ENCODE data around the gene SLC17A7.

The SLC17A7 gene

DNA sequence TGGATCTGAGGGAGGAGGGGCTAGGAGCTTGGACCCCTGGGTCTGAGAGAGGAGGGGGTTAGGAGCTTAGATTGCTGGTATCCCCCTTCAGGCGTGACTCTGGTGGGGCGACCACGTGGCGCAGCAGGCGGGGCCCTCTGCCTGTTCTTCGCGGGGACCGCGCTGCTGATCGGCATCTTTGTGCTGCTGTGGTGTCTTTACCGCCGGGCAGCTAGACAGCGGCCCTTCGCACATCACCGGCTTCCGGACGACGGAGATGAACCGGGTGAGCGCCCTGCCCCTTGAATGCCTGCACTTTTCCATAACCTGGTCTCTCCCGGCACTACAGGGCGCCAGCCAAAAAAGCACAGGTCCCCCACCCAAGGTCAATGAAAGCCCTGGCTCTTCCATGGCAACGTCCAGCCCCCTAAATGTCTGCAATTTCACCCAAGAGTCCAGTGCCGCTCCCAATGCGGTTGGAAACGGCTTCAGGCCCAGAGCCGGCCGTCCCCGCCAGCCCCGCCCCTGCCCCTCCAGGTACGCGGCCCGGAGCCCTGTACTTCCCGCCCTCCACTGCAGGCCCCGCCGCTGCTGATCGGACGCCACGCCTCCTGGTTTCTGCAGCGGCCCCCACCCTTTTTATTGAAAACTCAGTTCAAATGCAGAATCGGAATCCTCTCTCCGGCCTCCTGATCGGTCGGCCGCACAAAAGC, 13.3 kb downstream of the SLC17A7 start (continued):
- TF ChIP-seq GLIS2 (tag by site-specific recombination; IDR thresholded peaks at IDR 0.05): peak; percentile 48; the same call in 1 of the 2 replicates
- TF ChIP-seq ZIC2 (tag by site-specific recombination; IDR thresholded peaks at IDR 0.05): no peak
- peak; percentile 52; the same call in 1 of the 2 replicates for TF ChIP-seq ZFP37 (tag by site-specific recombination; IDR thresholded peaks at IDR 0.05)
- no peak for TF ChIP-seq ZNF223 (tag by site-specific recombination; IDR thresholded peaks at IDR 0.05)
- TF ChIP-seq, protein P1, sequence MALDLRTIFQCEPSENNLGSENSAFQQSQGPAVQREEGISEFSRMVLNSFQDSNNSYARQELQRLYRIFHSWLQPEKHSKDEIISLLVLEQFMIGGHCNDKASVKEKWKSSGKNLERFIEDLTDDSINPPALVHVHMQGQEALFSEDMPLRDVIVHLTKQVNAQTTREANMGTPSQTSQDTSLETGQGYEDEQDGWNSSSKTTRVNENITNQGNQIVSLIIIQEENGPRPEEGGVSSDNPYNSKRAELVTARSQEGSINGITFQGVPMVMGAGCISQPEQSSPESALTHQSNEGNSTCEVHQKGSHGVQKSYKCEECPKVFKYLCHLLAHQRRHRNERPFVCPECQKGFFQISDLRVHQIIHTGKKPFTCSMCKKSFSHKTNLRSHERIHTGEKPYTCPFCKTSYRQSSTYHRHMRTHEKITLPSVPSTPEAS (tag by site-specific recombination; IDR thresholded peaks at IDR 0.05): no peak
- no peak for TF ChIP-seq ZNF2 (tag by site-specific recombination; IDR thresholded peaks at IDR 0.05)
- peak; percentile 21; the same call in 1 of the 2 replicates for TF ChIP-seq KLF16 (tag by site-specific recombination; IDR thresholded peaks at IDR 0.05)
- 0 out of 2 replicates have a peak, but pooled peaks have one; percentile 62 for TF ChIP-seq ZXDB (tag by site-specific recombination; IDR thresholded peaks at IDR 0.05)
- TF ChIP-seq ZNF561 (tag by site-specific recombination; IDR thresholded peaks at IDR 0.05; ENCODE audit: borderline replicate concordance): peak; percentile 30; the same call in 1 of the 2 replicates
- no peak for TF ChIP-seq ZNF366 (tag by site-specific recombination; conservative IDR thresholded peaks at IDR 0.05)
- TF ChIP-seq, protein P2, sequence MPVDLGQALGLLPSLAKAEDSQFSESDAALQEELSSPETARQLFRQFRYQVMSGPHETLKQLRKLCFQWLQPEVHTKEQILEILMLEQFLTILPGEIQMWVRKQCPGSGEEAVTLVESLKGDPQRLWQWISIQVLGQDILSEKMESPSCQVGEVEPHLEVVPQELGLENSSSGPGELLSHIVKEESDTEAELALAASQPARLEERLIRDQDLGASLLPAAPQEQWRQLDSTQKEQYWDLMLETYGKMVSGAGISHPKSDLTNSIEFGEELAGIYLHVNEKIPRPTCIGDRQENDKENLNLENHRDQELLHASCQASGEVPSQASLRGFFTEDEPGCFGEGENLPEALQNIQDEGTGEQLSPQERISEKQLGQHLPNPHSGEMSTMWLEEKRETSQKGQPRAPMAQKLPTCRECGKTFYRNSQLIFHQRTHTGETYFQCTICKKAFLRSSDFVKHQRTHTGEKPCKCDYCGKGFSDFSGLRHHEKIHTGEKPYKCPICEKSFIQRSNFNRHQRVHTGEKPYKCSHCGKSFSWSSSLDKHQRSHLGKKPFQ (tag by site-specific recombination; IDR thresholded peaks at IDR 0.05): no peak
- TF ChIP-seq ZNF114 (tag by site-specific recombination; IDR thresholded peaks at IDR 0.05): no peak
- no peak for TF ChIP-seq ZNF121 (tag by site-specific recombination; IDR thresholded peaks at IDR 0.05)
- TF ChIP-seq, protein P3, sequence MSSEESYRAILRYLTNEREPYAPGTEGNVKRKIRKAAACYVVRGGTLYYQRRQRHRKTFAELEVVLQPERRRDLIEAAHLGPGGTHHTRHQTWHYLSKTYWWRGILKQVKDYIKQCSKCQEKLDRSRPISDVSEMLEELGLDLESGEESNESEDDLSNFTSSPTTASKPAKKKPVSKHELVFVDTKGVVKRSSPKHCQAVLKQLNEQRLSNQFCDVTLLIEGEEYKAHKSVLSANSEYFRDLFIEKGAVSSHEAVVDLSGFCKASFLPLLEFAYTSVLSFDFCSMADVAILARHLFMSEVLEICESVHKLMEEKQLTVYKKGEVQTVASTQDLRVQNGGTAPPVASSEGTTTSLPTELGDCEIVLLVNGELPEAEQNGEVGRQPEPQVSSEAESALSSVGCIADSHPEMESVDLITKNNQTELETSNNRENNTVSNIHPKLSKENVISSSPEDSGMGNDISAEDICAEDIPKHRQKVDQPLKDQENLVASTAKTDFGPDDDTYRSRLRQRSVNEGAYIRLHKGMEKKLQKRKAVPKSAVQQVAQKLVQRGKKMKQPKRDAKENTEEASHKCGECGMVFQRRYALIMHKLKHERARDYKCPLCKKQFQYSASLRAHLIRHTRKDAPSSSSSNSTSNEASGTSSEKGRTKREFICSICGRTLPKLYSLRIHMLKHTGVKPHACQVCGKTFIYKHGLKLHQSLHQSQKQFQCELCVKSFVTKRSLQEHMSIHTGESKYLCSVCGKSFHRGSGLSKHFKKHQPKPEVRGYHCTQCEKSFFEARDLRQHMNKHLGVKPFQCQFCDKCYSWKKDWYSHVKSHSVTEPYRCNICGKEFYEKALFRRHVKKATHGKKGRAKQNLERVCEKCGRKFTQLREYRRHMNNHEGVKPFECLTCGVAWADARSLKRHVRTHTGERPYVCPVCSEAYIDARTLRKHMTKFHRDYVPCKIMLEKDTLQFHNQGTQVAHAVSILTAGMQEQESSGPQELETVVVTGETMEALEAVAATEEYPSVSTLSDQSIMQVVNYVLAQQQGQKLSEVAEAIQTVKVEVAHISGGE (tag by site-specific recombination; conservative IDR thresholded peaks at IDR 0.05; ENCODE audit: low read depth): peak; percentile 48

DNA sequence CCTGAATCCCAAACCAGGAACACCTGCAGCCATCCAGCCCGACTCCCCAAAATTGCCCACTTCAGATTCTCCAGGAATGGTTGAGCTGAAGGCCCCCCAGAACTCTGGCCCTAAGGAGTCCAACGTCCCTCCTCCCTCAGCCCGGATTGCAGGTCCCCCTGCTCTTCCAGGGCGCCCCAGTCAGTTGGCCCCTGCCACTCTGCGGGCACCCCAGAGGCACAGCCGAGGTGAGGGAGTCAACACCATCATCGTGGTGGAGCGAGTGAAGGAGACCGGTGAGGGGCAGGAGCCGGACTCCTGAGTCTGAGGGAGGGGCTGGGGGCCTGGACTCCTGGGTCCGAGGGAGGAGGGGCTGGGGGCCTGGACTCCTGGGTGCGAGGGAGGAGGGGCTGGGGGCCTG, 14.0 kb downstream of the SLC17A7 start:
- ChIA-PET CTCF (interaction anchor here (0.6 to 3.8 kb wide), 5 partner anchors 36 to 201 kb away, joined by 3 to 33 read pairs (median 3); no protein-coding TSS in a partner anchor), POLR2A (interaction anchor here (0.8 to 1.9 kb wide), 2 partner anchors 9 to 24 kb away, joined by 3 to 5 read pairs; partner anchors contain the start of gene PIH1D1)
- Histone ChIP-seq H3K4me1 (ENCODE audit: control insufficient read depth, insufficient read depth, low read length) (peaks cover 3% of the 10 kb centered on the region), H3K4me3 (ENCODE audit: low read depth, low read length) (no peak overlapping the region), H3K9me3 (ENCODE audit: control insufficient read depth, insufficient read depth, low read depth, low read length) (no peaks in the 10 kb centered on the region), H3K36me3 (ENCODE audit: control insufficient read depth in 2 of 2, insufficient read depth in 1 of 2, low read length in 2 of 2) (no peaks in the 10 kb centered on the region), H3K27ac (ENCODE audit: extremely low read depth, low read depth, low read length) (no peak overlapping the region)
- TF ChIP-seq HOXC10 (CRISPR knock-in tag; IDR thresholded peaks at IDR 0.05) (no peak), ZNF501 (tag by site-specific recombination; IDR thresholded peaks at IDR 0.05) (no peak), ZNF221 (tag by site-specific recombination; IDR thresholded peaks at IDR 0.05; ENCODE audit: borderline replicate concordance) (no peak), ZNF530 (tag by site-specific recombination; IDR thresholded peaks at IDR 0.05; ENCODE audit: low read depth) (no peak)
- TF ChIP-seq, protein P1 (tag by site-specific recombination; IDR thresholded peaks at IDR 0.05): no peak
- TF ChIP-seq, protein P4, sequence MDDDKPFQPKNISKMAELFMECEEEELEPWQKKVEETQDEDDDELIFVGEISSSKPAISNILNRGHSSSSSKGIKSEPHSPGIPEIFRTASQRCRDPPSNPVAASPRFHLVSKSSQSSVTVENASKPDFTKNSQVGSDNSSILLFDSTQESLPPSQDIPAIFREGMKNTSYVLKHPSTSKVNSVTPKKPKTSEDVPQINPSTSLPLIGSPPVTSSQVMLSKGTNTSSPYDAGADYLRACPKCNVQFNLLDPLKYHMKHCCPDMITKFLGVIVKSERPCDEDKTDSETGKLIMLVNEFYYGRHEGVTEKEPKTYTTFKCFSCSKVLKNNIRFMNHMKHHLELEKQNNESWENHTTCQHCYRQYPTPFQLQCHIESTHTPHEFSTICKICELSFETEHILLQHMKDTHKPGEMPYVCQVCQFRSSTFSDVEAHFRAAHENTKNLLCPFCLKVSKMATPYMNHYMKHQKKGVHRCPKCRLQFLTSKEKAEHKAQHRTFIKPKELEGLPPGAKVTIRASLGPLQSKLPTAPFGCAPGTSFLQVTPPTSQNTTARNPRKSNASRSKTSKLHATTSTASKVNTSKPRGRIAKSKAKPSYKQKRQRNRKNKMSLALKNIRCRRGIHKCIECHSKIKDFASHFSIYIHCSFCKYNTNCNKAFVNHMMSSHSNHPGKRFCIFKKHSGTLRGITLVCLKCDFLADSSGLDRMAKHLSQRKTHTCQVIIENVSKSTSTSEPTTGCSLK (tag by site-specific recombination; IDR thresholded peaks at IDR 0.05): no peak
- TF ChIP-seq, protein P5, sequence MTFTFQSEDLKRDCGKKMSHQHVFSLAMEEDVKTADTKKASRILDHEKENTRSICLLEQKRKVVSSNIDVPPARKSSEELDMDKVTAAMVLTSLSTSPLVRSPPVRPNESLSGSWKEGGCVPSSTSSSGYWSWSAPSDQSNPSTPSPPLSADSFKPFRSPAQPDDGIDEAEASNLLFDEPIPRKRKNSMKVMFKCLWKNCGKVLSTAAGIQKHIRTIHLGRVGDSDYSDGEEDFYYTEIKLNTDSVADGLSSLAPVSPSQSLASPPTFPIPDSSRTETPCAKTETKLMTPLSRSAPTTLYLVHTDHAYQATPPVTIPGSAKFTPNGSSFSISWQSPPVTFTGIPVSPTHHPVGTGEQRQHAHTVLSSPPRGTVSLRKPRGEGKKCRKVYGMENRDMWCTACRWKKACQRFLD (tag by site-specific recombination; IDR thresholded peaks at IDR 0.05): no peak
- TF ChIP-seq, protein P6, sequence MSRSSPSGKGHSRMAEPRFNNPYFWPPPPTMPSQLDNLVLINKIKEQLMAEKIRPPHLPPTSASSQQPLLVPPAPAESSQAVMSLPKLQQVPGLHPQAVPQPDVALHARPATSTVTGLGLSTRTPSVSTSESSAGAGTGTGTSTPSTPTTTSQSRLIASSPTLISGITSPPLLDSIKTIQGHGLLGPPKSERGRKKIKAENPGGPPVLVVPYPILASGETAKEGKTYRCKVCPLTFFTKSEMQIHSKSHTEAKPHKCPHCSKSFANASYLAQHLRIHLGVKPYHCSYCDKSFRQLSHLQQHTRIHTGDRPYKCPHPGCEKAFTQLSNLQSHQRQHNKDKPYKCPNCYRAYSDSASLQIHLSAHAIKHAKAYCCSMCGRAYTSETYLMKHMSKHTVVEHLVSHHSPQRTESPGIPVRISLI (tag by site-specific recombination; IDR thresholded peaks at IDR 0.05): no peak

Data from HEK293 (cell line).